NB4 (cell line): Measurements from ENCODE around the gene FBXO24.

Experiments
- DNase-seq: peaks from one replicate; pipeline ENCODE4 v3.0.0; 2010; ENCODE audit warnings: low read depth
- H3K4me3 ChIP-seq: one replicate; pipeline ENCODE4 v1.5.1; 2011; ENCODE audit warnings: mild to moderate bottlenecking, low read depth, low read length, moderate library complexity
- CTCF ChIP-seq: IDR thresholded peaks from one replicate; pipeline ENCODE4 v1.5.1; 2012; ENCODE audit warnings: low read depth, low read length
- MAX ChIP-seq: IDR thresholded peaks from 2 replicates; pipeline ENCODE4 v1.6.1; 2011; ENCODE audit warnings: low read depth, low read length
- MYC ChIP-seq: IDR thresholded peaks from 2 replicates; pipeline ENCODE4 v1.6.1; 2011; ENCODE audit warnings: low read depth, low read length
- POLR2A ChIP-seq: IDR thresholded peaks from 2 replicates; pipeline ENCODE4 v1.6.1; 2011; ENCODE audit warnings: mild to moderate bottlenecking; ENCODE audit not compliant: insufficient read length; ENCODE audit errors: extremely low read depth

Gene FBXO24

DNA sequence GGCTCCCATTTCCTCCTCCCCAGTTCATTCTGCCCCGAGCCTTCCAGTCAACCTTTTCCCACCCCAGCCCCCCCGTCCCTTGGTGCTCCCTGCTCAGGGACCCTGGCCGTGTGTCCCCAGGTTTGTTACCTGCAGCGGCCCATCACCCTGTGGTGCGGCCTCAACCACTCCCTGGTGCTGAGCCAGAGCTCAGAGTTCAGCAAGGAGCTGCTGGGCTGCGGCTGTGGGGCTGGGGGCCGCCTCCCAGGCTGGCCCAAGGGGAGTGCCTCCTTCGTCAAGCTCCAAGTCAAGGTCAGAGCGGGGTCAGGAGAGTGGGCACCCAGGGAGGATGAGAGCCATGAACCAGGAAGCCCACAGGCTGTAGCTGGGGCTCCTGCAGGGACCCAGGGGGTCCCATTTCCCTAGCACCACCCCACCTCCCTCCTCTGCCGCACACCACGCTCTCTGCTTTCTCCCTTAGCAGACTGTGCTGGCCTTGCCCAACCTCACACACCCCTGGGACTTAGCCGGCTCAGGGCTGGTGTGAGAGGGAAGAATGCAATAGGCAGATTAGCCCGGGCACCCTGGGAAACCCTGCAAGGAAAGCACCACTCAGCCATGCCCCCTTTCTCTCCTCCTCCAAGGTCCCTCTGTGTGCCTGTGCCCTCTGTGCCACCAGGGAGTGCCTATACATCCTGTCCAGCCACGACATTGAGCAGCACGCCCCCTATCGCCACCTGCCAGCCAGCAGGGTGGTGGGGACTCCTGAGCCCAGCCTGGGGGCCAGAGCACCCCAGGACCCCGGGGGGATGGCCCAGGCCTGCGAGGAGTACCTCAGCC lies 14.0 kb downstream of the FBXO24 start:
- DNase-seq, result peak; percentile 89
- TF ChIP-seq CTCF, result peak; percentile 19
- no peak for TF ChIP-seq POLR2A
- peak; percentile 42 for TF ChIP-seq MYC
- TF ChIP-seq MAX, result peak; percentile 31; the same call in 1 of the 2 replicates

DNA sequence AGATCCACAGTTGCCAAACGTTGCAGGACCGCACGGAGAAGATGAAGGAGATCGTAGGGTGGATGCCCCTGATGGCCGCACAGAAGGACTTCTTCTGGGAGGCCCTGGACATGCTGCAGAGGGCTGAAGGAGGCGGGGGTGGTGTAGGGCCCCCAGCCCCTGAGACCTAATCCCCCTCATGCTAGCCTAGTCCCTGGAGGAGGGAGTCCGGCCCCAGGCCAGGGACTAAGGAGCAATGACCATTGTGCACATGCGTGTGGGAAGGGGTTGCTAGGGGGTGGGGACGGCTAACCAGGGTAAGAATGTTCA lies 14.6 kb downstream of the FBXO24 start:
- TF ChIP-seq MAX, result no peak
- no peak for TF ChIP-seq POLR2A
- no peak for TF ChIP-seq CTCF
- TF ChIP-seq MYC, result no peak
- DNase-seq, result no peak
- no peak overlapping the region for H3K4me3 ChIP-seq

More for the DNA sequence above, 14.0 kb downstream of the FBXO24 start:
- no peak overlapping the region for H3K4me3 ChIP-seq

DNA sequence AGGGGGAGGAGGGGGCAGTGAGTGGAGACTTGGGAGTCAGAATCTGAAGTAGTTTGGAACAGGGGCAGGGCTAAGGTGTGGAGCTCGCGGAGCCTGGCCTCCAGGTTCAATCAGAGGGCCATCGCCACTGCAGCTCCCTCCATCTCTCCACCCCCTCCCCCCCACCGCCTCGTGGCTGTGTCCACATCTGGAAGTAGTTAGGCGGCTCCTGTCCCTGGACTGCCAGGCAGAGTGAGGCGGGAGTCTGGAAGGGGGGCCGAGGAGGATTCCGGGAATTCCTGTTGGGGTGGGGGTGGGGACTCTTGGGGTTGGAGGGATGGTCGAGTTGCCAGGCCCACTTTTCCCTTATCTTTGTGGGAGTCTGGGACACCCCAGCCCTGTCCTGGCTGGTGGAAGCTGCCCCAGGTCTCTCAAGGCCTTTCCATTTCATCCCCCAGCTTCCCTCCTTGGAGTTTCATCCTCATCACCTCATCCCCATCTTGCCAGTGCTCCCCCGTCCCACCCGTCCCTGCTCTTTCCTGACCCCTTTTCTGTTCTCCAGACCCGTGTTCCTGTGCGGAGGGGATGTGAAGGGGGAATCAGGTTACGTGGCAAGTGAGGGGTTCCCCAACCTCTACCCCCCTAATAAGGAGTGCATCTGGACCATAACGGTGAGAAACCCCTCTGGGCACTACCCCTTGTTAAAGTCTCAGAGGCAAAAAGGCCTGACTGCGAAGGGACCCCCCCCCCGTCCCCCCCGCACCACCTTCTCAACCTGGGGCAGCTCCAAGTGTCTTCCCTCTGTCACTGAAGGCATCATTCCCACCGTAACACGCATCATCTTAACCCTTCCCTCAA lies 17.0 kb downstream of the FBXO24 start:
- H3K4me3 ChIP-seq, result no peak overlapping the region
- TF ChIP-seq POLR2A (no peak), CTCF (no peak)
- DNase-seq, result no peak

- peak; percentile 53 for DNase-seq
- TF ChIP-seq MYC (no peak), POLR2A (no peak), CTCF (no peak), MAX (no peak)
- no peak overlapping the region for H3K4me3 ChIP-seq
These were observed 17.5 kb downstream of the FBXO24 start for GRCh38 chr7:100603726-100604027.

DNA sequence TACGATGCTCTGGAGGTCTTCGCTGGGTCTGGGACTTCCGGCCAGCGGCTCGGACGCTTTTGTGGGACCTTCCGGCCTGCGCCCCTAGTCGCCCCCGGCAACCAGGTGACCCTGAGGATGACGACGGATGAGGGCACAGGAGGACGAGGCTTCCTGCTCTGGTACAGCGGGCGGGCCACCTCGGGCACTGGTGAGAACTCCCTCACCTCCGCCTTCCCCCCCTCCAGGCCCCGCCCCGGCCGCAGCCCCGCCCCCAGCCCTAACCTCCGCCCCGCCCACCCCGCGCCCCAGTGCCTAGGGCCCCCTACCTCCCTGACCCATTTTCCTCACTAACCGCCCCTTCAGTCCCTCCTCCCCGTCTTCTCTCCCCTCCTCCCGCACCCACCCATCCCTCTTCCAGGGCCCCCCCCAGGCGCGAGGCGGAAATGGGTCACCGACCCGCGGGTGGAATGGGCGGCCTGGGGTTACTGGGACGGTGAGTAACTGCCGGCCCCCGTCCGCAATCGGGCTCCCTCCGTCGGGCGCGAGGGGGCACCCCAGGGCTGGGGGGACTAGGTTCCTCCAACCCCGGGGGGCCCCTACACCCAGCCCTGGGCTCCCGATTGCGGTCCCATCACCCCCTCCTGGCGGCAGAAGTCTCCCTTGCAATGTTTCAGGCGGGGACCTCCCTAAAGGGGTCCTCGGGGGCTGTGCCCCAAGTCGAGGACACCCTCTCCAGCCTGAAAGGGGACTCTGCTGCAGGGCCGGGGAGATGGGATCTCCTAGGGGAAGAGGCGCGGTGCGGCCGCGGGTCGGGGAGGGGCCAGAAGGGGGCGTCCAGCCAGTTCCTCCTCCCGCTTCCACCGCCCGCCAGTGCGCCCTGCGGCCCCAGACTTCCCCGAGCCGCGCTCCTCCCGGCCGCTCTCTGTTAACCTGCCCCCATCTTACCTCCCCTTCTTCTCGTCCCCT lies 18.2 kb downstream of the FBXO24 start:
- peak overlapping the region; percentile 56 for H3K4me3 ChIP-seq
- peak; percentile 94 for DNase-seq
- TF ChIP-seq POLR2A (no peak), MYC (peak; percentile 71), MAX (peak; percentile 21), CTCF (peak; percentile 52)
